GM12878 (cell line): ENCODE results near the gene IRAK2. TPM values are rescaled to one million over a fixed set of nuclear protein-coding genes. Genes with fewer than 3 reads are reported as not detected.
A peak's percentile ranks its signal among the peaks of the same experiment; 100 is the strongest.

ENCODE experiments used
- ATAC-seq: fragments of 200-7000 bp; cut with Tn5 transposase; 3 replicates; pipeline ENCODE4 v1.9.1; 2020; ENCODE audit warnings: mild to moderate bottlenecking, moderate library complexity
- BruUV-seq: library from RNA; stranded (reverse); fragments of 400-500 nt; replicated peaks from 2 replicates; lab custom pipeline; 2021; lab: Mats Ljungman, UMichigan
- CTCF ChIA-PET: fragments of 300-600 bp; sonication (Branson Sonifier 250); formaldehyde crosslinking; extraction: SDS; loops from one replicate; lab custom pipeline; 2021; ENCODE audit warnings: inconsistent platforms; lab: Yijun Ruan, JAX
- POLR2A ChIA-PET: fragments of 350-600 bp; formaldehyde crosslinking; extraction: SDS; loops from one replicate; lab custom pipeline; 2021; ENCODE audit warnings: inconsistent platforms; lab: Charles Lee
- RAD21 ChIA-PET: fragments of 300-600 bp; sonication (Branson Sonifier 250); formaldehyde crosslinking; loops from one replicate; lab custom pipeline; 2023; ENCODE audit warnings: antibody characterized with exemption; ENCODE audit not compliant: unreplicated experiment; lab: Charles Lee
- SMC1A ChIA-PET: fragments of 300-600 bp; sonication (Branson Sonifier 250); formaldehyde crosslinking; loops from one replicate; lab custom pipeline; 2023; ENCODE audit not compliant: unreplicated experiment, uncharacterized antibody; lab: Charles Lee
- DNase-seq: peaks from one replicate; pipeline ENCODE4 v3.0.0-alpha.2; 2011; ENCODE audit warnings: low read depth, low spot score
- FAIRE-seq: peaks from 3 replicates; lab custom pipeline; 2011; peaks lifted over from hg19 to GRCh38; lab: Jason Lieb, UNC
- H2AFZ ChIP-seq: 2 replicates; pipeline ENCODE4 v1.6.0; 2011; ENCODE audit warnings: low read depth, low read length, control low read depth; ENCODE audit not compliant: control insufficient read depth
- H3K27ac ChIP-seq: 2 replicates; pipeline ENCODE4 v1.5.1; 2011; ENCODE audit warnings: control low read depth; ENCODE audit not compliant: control insufficient read depth, insufficient read depth
- H3K27me3 ChIP-seq, 2 experiments: replicated peaks in 1 of 2; 2 replicates each; pipeline versions ENCODE4 v1.6.0 to v1.6.1; 2011; ENCODE audit warnings: low read length in 1 of 2; ENCODE audit not compliant: control insufficient read depth in 2 of 2, insufficient read depth in 2 of 2
- H3K36me3 ChIP-seq, 2 experiments: 2 replicates each; pipeline ENCODE4 v1.5.1; 2011; ENCODE audit warnings: low read length in 1 of 2; ENCODE audit not compliant: control insufficient read depth in 2 of 2, insufficient read depth in 2 of 2
- H3K4me1 ChIP-seq: 2 replicates; pipeline ENCODE4 v1.6.1; 2011; ENCODE audit warnings: mild to moderate bottlenecking, low read length, moderate library complexity, mixed read lengths; ENCODE audit not compliant: control insufficient read depth, insufficient read depth
- H3K4me2 ChIP-seq: 2 replicates; pipeline ENCODE4 v1.6.0; 2011; ENCODE audit warnings: control low read depth; ENCODE audit not compliant: control insufficient read depth, insufficient read depth
- H3K4me3 ChIP-seq: fragments of 200-600 bp; sonication (generic); 2 replicates; pipeline ENCODE4 v1.5.1; 2016
- H3K79me2 ChIP-seq: 2 replicates; pipeline ENCODE4 v1.6.0; 2011; ENCODE audit warnings: low read length; ENCODE audit not compliant: control insufficient read depth, insufficient read depth
- H3K9ac ChIP-seq: 2 replicates; pipeline ENCODE4 v1.8.0; 2011; ENCODE audit warnings: low read length, control low read depth, mixed read lengths; ENCODE audit not compliant: control insufficient read depth, insufficient read depth
- H3K9me3 ChIP-seq: replicated peaks from 3 replicates; pipeline ENCODE4 v1.5.1; 2011; ENCODE audit warnings: mild to moderate bottlenecking, low read length; ENCODE audit not compliant: control insufficient read depth, insufficient read depth
- H4K20me1 ChIP-seq: 2 replicates; pipeline ENCODE4 v1.6.0; 2011; ENCODE audit not compliant: control insufficient read depth, insufficient read depth
- BCLAF1 ChIP-seq: fragments of 450-650 bp; IDR thresholded peaks from 2 replicates; pipeline ENCODE4 v1.6.1; 2017; ENCODE audit warnings: antibody characterized with exemption, mild to moderate bottlenecking, moderate library complexity
- BHLHE40 ChIP-seq, 2 experiments: fragments of 450-650 bp in 1 of 2; IDR thresholded peaks; 2 replicates each; pipeline ENCODE4 v1.6.1; 2011 to 2017; ENCODE audit warnings: low read depth in 2 of 2, borderline replicate concordance in 1 of 2, improper control_type of control experiment in 1 of 2, low read length in 1 of 2, mild to moderate bottlenecking in 1 of 2
- EED ChIP-seq: sonication (generic); IDR thresholded peaks from 2 replicates; pipeline ENCODE4 v1.6.1; 2016; ENCODE audit warnings: antibody characterized with exemption, low read depth
- EGR1 ChIP-seq, 2 experiments: IDR thresholded peaks; 1 replicate in 1 of 2; 2 replicates in 1 of 2; pipeline ENCODE4 v1.6.1; 2011 to 2012; ENCODE audit warnings: low read depth in 2 of 2, low read length in 2 of 2, borderline replicate concordance in 1 of 2, mild to moderate bottlenecking in 1 of 2, moderate library complexity in 1 of 2
- IKZF1 ChIP-seq: fragments of 450-650 bp; conservative IDR thresholded peaks from 2 replicates; pipeline ENCODE4 v1.6.1; 2017; ENCODE audit warnings: antibody characterized with exemption, mild to moderate bottlenecking
- NBN ChIP-seq: fragments of 450-650 bp; IDR thresholded peaks from 2 replicates; pipeline ENCODE4 v1.6.1; 2016
- NFXL1 ChIP-seq: fragments of 450-650 bp; IDR thresholded peaks from 2 replicates; pipeline ENCODE4 v1.6.1; 2017; ENCODE audit warnings: antibody characterized with exemption, mild to moderate bottlenecking, borderline replicate concordance
- NR2F1 ChIP-seq: fragments of 450-650 bp; conservative IDR thresholded peaks from 2 replicates; pipeline ENCODE4 v1.6.1; 2017; ENCODE audit warnings: mild to moderate bottlenecking
- PAX5 ChIP-seq: IDR thresholded peaks from 2 replicates; pipeline ENCODE4 v1.6.1; 2011; ENCODE audit warnings: low read depth, low read length, borderline replicate concordance
- PAX8 ChIP-seq: fragments of 450-650 bp; IDR thresholded peaks from 2 replicates; pipeline ENCODE4 v1.6.1; 2017; ENCODE audit warnings: mild to moderate bottlenecking, moderate library complexity
- SKIL ChIP-seq: fragments of 450-650 bp; IDR thresholded peaks from 2 replicates; pipeline ENCODE4 v1.6.1; 2017; ENCODE audit warnings: mild to moderate bottlenecking, low read depth, inconsistent platforms; ENCODE audit not compliant: poor library complexity, severe bottlenecking
- SPI1 ChIP-seq: IDR thresholded peaks from 2 replicates; pipeline ENCODE4 v1.6.1; 2011; ENCODE audit warnings: low read depth, mild to moderate bottlenecking, low read length, moderate library complexity, borderline replicate concordance; ENCODE audit not compliant: insufficient read depth
- STAT3 ChIP-seq: IDR thresholded peaks from 2 replicates; pipeline ENCODE4 v1.6.1; 2011; ENCODE audit warnings: low read depth, low read length, improper control_type of control experiment
- ZNF207 ChIP-seq: fragments of 450-650 bp; IDR thresholded peaks from 2 replicates; pipeline ENCODE4 v1.6.1; 2014; ENCODE audit warnings: antibody characterized with exemption, mild to moderate bottlenecking, borderline replicate concordance
- WGBS: methylation state at CpG from one replicate; pipeline ENCODE4 v1.1.6; 2016; ENCODE audit warnings: low lambda C conversion rate; ENCODE audit not compliant: insufficient replicate concordance, insufficient coverage; ENCODE audit errors: missing lambda C conversion rate; 5-methylcytosine and 5-hydroxymethylcytosine counted together
- in situ Hi-C: fragments of 300-500 bp; cut with MboI; formaldehyde crosslinking; loops from 9 replicates; pipeline ENCODE4 v1.14.3; 2018; ENCODE audit warnings: mixed read lengths
- intact Hi-C: fragments of 100-400 bp; cut with micrococcal nuclease; formaldehyde crosslinking; loops from one replicate; pipeline ENCODE4 v1.14.2; 2022; ENCODE audit not compliant: unreplicated experiment
- polyA plus RNA-seq, 11 experiments: library from polyadenylated mRNA; depleted of rRNA in 4 of 11; unstranded in 6 of 11; stranded (reverse) in 5 of 11; fragments of >200 nt; fragmentation: Nextera tagmentation in 4 of 11; fragmentation: Illumina TruSeq in 1 of 11; extraction: Ambion mirVana in 4 of 11; extraction: Trizol in 1 of 11; gene quantifications; 1 replicate in 1 of 11; 2 replicates in 10 of 11; pipeline versions ENCODE4 v1.2.1 to v1.2.3, GENCODE V29; 2011 to 2016; ENCODE audit warnings: inconsistent platforms in 2 of 11, missing spikeins in 2 of 11, low read depth in 1 of 11
- total RNA-seq, 4 experiments: library from RNA; depleted of rRNA in 3 of 4; stranded (reverse); fragments of >200 nt in 3 of 4; fragmentation: Illumina TruSeq in 1 of 4; extraction: Trizol in 1 of 4; gene quantifications; 2 replicates each; pipeline versions ENCODE4 v1.2.1 to v1.2.3, GENCODE V29; 2013 to 2021

IRAK2 gene
- total and polyA plus RNA-seq, 10 of the 15 experiments (the other 5 are each of a cell fraction or from before 2014, with no cell fraction given): 0.48 to 5.7 (median 4.5) TPM

GRCh38 chr3:10228248-10228950 is 63.7 kb downstream of the IRAK2 start:
- Histone ChIP-seq H2AFZ (peak overlapping the region; percentile 37; the same call in 1 of the 2 replicates), H3K9me3 (no peaks in the 10 kb centered on the region), H4K20me1 (no peaks in the 10 kb centered on the region), H3K4me3 (no peak overlapping the region), H3K36me3 (no peaks in the 10 kb centered on the region), H3K9ac (no peak overlapping the region), H3K79me2 (no peaks in the 10 kb centered on the region), H3K27ac (peak overlapping the region; percentile 36), H3K4me1 (peaks cover 37% of the 10 kb centered on the region), H3K27me3 (no peaks in the 10 kb centered on the region), H3K4me2 (no peak overlapping the region)
- no TSS peak for BruUV-seq
- in situ Hi-C loops (no loop called here), intact Hi-C loops (loop anchor here (10.0 kb wide), 2 partner anchors 114 to 274 kb away; partner anchors contain the start of genes BRK1 and PRRT3)
- WGBS: 26% methylated on average over 4 of the region's 4 CpGs
- RAD21 ChIA-PET: interaction anchor here (1.4 to 1.6 kb wide), 2 partner anchors 36 to 65 kb away, joined by 3 read pairs; partner anchors contain the start of gene GHRL
- no peak for DNase-seq
- ATAC-seq: peak; percentile 10; the same call in 2 of the 3 replicates
- CTCF ChIA-PET: interaction anchor here (2.8 kb wide), 1 partner anchor 296 kb away, joined by 18 read pairs; the partner anchor contains the start of gene CRELD1
- SMC1A ChIA-PET: interaction anchor here (1.0 to 3.6 kb wide), 3 partner anchors 10 to 64 kb away, joined by 3 to 16 read pairs (median 3); partner anchors contain the start of gene GHRL
- POLR2A ChIA-PET: interaction anchor here (0.7 to 1.5 kb wide), 3 partner anchors 36 to 92 kb away, joined by 3 read pairs; partner anchors contain the start of gene SEC13
- no peak for FAIRE-seq
- TF ChIP-seq STAT3: no peak
- no peak for TF ChIP-seq ZNF207
- 0 out of 4 replicates have a peak, but pooled peaks of 1 of the 2 experiments have one; percentile 25 for TF ChIP-seq BHLHE40 (IDR thresholded peaks at IDR 0.05; ENCODE audit: borderline replicate concordance in 1 of 2, low read depth in 2 of 2, low read length in 1 of 2)
- TF ChIP-seq NR2F1: 0 out of 2 replicates have a peak, but pooled peaks have one; percentile 17
- TF ChIP-seq EED: peak; percentile 93
- no peak for TF ChIP-seq PAX8
- TF ChIP-seq IKZF1: peak; percentile 28; the same call in 1 of the 2 replicates
- no peak for TF ChIP-seq NFXL1
- TF ChIP-seq SKIL: no peak
- no peak for TF ChIP-seq EGR1 (IDR thresholded peaks at IDR 0.05; ENCODE audit: borderline replicate concordance in 1 of 2, low read depth in 2 of 2, low read length in 2 of 2)
- no peak for TF ChIP-seq SPI1
- no peak for TF ChIP-seq NBN
- TF ChIP-seq BCLAF1: no peak
- no peak for TF ChIP-seq PAX5
